ENCODE measurements around the gene TAS2R43.
"Not testable (repeated sequence)": the region's sequence is repeated elsewhere in the genome, so short reads cannot be mapped to it uniquely, and the experiment has no call there.

Gene TAS2R43

GRCh38 chr12:11059784-11060183 is 32.3 kb downstream of the TAS2R43 start:
- no peak for DNase-seq (ENCODE audit: low read depth)

GRCh38 chr12:11059041-11059440 is 33.1 kb downstream of the TAS2R43 start:
- no peak for DNase-seq (ENCODE audit: low read depth)

GRCh38 chr12:11055306-11055705 is 36.8 kb downstream of the TAS2R43 start:
- no peak for DNase-seq (ENCODE audit: low read depth)

GRCh38 chr12:11049806-11050531 is 42.1 kb downstream of the TAS2R43 start:
- DNase-seq (ENCODE audit: low read depth), result not testable (repeated sequence)

GRCh38 chr12:11041366-11041765 is 50.7 kb downstream of the TAS2R43 start:
- not testable (repeated sequence) for DNase-seq (ENCODE audit: low read depth)

All from stimulated activated CD8-positive, alpha-beta memory T cell treated with anti-CD3 and anti-CD28 coated beads, Interleukin-12 subunit alpha, Interleukin-12 subunit beta, amount 100 ng/mL, for 1 hour (primary cell).